WTC11 (cell line): ENCODE measurements around the gene WDFY4. TPM values are rescaled to one million over a fixed set of nuclear protein-coding genes. Genes with fewer than 3 reads are reported as not detected.

Source experiments
- ATAC-seq: fragments of 200-7000 bp; cut with Tn5 transposase; 2 replicates; pipeline ENCODE4 v1.10.0; 2021; ENCODE audit warnings: mild to moderate bottlenecking, moderate library complexity
- CTCF ChIA-PET: fragments of 300-600 bp; sonication (Branson Sonifier 250); formaldehyde crosslinking; loops from one replicate; lab custom pipeline; 2021; ENCODE audit warnings: antibody characterized with exemption; lab: Charles Lee
- POLR2A ChIA-PET: fragments of 350-600 bp; sonication (Branson Sonifier 250); formaldehyde crosslinking; loops from one replicate; lab custom pipeline; 2021; ENCODE audit warnings: antibody characterized with exemption; lab: Charles Lee
- DNase-seq: peaks from one replicate; pipeline ENCODE4 v3.0.0; 2021; ENCODE audit warnings: low spot score
- H3K27ac Mint-ChIP-seq: 2 replicates; pipeline ENCODE4 v1.8.0; 2021; ENCODE audit warnings: mixed read lengths
- H3K27me3 Mint-ChIP-seq: 2 replicates; pipeline ENCODE4 v1.8.0; 2021; ENCODE audit warnings: low read depth, mild to moderate bottlenecking, moderate library complexity, mixed read lengths
- H3K36me3 Mint-ChIP-seq: 2 replicates; pipeline ENCODE4 v1.8.0; 2021; ENCODE audit warnings: mixed read lengths
- H3K4me1 Mint-ChIP-seq: 2 replicates; pipeline ENCODE4 v1.8.0; 2022; ENCODE audit warnings: mixed read lengths
- H3K4me3 Mint-ChIP-seq: 2 replicates; pipeline ENCODE4 v1.8.0; 2021; ENCODE audit warnings: mild to moderate bottlenecking, moderate library complexity, mixed read lengths
- H3K9me3 Mint-ChIP-seq: 2 replicates; pipeline ENCODE4 v1.8.0; 2021; ENCODE audit warnings: mixed read lengths
- CBFB ChIP-seq: sonication (generic); formaldehyde crosslinking; IDR thresholded peaks from 2 replicates; pipeline ENCODE4 v1.8.1; 2022; ENCODE audit warnings: mild to moderate bottlenecking, low read depth, missing genetic modification reagents
- GRHL2 ChIP-seq: fragments of 250-450 bp; sonication (Bioruptor Pico); IDR thresholded peaks from 2 replicates; pipeline ENCODE4 v1.8.0; 2022; ENCODE audit warnings: mild to moderate bottlenecking, moderate library complexity; ENCODE audit not compliant: insufficient replicate concordance, severe bottlenecking
- GTF2I ChIP-seq: fragments of 250-450 bp; sonication (Bioruptor Pico); conservative IDR thresholded peaks from 2 replicates; pipeline ENCODE4 v1.4.0; 2021; ENCODE audit warnings: mild to moderate bottlenecking
- KAT7 ChIP-seq: sonication (generic); formaldehyde crosslinking; IDR thresholded peaks from 2 replicates; pipeline ENCODE4 v1.8.1; 2023; ENCODE audit warnings: missing genetic modification reagents, mild to moderate bottlenecking, borderline replicate concordance
- MYBL2 ChIP-seq: sonication (generic); formaldehyde crosslinking; IDR thresholded peaks from 2 replicates; pipeline ENCODE4 v1.8.1; 2023; ENCODE audit warnings: mild to moderate bottlenecking, moderate library complexity, missing genetic modification reagents
- NR2C2 ChIP-seq: sonication (generic); formaldehyde crosslinking; IDR thresholded peaks from 2 replicates; pipeline ENCODE4 v1.8.0; 2022; ENCODE audit warnings: mild to moderate bottlenecking, missing genetic modification reagents
- NR3C1 ChIP-seq: sonication (generic); formaldehyde crosslinking; conservative IDR thresholded peaks from 2 replicates; pipeline ENCODE4 v1.8.1; 2023; ENCODE audit warnings: low read depth, mild to moderate bottlenecking, missing genetic modification reagents
- OVOL2 ChIP-seq: fragments of 250-450 bp; sonication (Bioruptor Pico); IDR thresholded peaks from 2 replicates; pipeline ENCODE4 v1.9.0; 2021; ENCODE audit warnings: mild to moderate bottlenecking, borderline replicate concordance
- SOX15 ChIP-seq: fragments of 250-450 bp; sonication (Bioruptor Pico); IDR thresholded peaks from 2 replicates; pipeline ENCODE4 v1.9.0; 2021; ENCODE audit warnings: mild to moderate bottlenecking
- SP1 ChIP-seq: sonication (generic); formaldehyde crosslinking; conservative IDR thresholded peaks from 2 replicates; pipeline ENCODE4 v1.8.1; 2022; ENCODE audit warnings: missing genetic modification reagents
- TCF7 ChIP-seq: sonication (generic); formaldehyde crosslinking; IDR thresholded peaks from 2 replicates; pipeline ENCODE4 v1.8.0; 2022; ENCODE audit warnings: mild to moderate bottlenecking, low read depth, missing genetic modification reagents, moderate library complexity
- TEAD4 ChIP-seq: sonication (generic); formaldehyde crosslinking; IDR thresholded peaks from 2 replicates; pipeline ENCODE4 v1.8.0; 2022; ENCODE audit warnings: mild to moderate bottlenecking, missing genetic modification reagents
- ZNF263 ChIP-seq: sonication (generic); formaldehyde crosslinking; IDR thresholded peaks from 2 replicates; pipeline ENCODE4 v1.8.1; 2022; ENCODE audit warnings: low read depth, mild to moderate bottlenecking, moderate library complexity, missing genetic modification reagents
- ZNF671 ChIP-seq: fragments of 250-450 bp; sonication (Bioruptor Pico); IDR thresholded peaks from 2 replicates; pipeline ENCODE4 v1.8.0; 2021; ENCODE audit warnings: mild to moderate bottlenecking
- total RNA-seq: library from RNA; stranded (reverse); gene quantifications from 3 replicates; pipeline ENCODE4 v1.2.3, GENCODE V29; 2021
- TF ChIP-seq, protein P1 (sequence below): sonication (generic); formaldehyde crosslinking; IDR thresholded peaks from 2 replicates; pipeline ENCODE4 v1.8.1; 2022; ENCODE audit warnings: mild to moderate bottlenecking, moderate library complexity, missing genetic modification reagents
- TF ChIP-seq, protein P2 (sequence below): sonication (generic); formaldehyde crosslinking; IDR thresholded peaks from 2 replicates; pipeline ENCODE4 v1.8.1; 2023; ENCODE audit warnings: mild to moderate bottlenecking, missing genetic modification reagents, moderate library complexity
- TF ChIP-seq, protein P3 (sequence below): fragments of 250-450 bp; sonication (Bioruptor Pico); IDR thresholded peaks from 2 replicates; pipeline ENCODE4 v1.9.0; 2021; ENCODE audit warnings: mild to moderate bottlenecking
- TF ChIP-seq, protein P4 (sequence below): sonication (generic); formaldehyde crosslinking; IDR thresholded peaks from 2 replicates; pipeline ENCODE4 v1.8.0; 2022; ENCODE audit warnings: missing genetic modification reagents
- TF ChIP-seq, protein P5 (sequence below): fragments of 250-450 bp; sonication (Bioruptor Pico); conservative IDR thresholded peaks from 2 replicates; pipeline ENCODE4 v1.9.0; 2021; ENCODE audit warnings: mild to moderate bottlenecking
- TF ChIP-seq, protein P6 (sequence below): sonication (generic); formaldehyde crosslinking; IDR thresholded peaks from 2 replicates; pipeline ENCODE4 v1.8.1; 2022; ENCODE audit warnings: mild to moderate bottlenecking, missing genetic modification reagents, moderate library complexity, borderline replicate concordance
- TF ChIP-seq, protein P7 (sequence below): sonication (generic); formaldehyde crosslinking; IDR thresholded peaks from 2 replicates; pipeline ENCODE4 v1.8.0; 2022; ENCODE audit warnings: mild to moderate bottlenecking, missing genetic modification reagents

WDFY4 gene
- total RNA-seq, 1 experiment from 2014 or later = 0.13 TPM

DNA sequence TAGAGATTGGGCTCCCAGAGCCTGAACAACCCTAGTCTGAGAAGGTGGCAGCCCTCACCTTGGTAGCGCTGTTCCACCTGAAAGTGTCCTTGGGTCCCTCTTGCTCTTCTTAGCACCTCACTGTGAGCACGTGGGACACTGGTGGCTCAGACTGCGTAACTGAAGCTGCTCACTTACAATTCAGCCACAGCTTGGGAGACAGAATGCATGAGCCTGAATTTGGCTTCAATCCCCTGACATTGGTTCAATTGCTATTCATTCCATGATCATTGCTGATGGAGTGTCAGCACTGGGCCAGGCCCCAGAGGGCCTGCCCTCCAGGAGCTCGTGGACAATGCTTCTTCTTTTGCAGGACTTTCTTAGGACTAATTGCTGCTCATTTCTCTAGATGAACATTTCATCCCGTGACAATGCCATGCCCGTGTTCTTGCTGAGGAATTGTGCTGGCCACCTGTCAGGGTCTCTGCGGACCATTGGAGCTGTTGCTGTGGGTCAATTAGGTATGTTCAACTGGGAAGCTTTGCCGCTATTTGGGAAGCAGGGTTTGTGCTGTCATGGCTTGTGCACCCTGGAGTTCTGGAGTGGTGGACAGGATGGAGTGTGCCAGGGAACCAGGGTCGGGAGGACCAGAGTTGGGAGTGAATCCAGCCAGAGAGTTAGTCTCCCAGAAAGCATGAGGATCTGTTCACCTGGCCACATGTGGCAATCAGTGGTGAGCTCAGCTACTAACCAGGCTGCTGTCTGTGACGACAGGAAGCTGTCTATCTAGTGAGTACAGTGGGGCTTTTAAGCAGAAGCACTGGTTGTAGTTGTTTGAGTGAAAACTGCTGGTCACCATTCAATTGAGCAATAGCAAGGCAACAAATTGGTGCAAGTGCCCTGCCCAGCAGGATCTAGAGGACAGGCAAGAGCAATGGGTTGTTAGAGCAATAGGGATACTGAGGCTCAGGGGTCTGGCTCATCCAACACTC, 105.1 kb downstream of the WDFY4 start:
- H3K9me3 Mint-ChIP-seq = no peaks in the 10 kb centered on the region
- ChIA-PET POLR2A (interaction anchor here (1.0 kb wide), 1 partner anchor 15 kb away, joined by 3 read pairs; no protein-coding TSS in a partner anchor), CTCF (no interaction called here)
- no peak overlapping the region for H3K27ac Mint-ChIP-seq
- ATAC-seq (no peak), DNase-seq (no peak)
- TF ChIP-seq, protein P1, sequence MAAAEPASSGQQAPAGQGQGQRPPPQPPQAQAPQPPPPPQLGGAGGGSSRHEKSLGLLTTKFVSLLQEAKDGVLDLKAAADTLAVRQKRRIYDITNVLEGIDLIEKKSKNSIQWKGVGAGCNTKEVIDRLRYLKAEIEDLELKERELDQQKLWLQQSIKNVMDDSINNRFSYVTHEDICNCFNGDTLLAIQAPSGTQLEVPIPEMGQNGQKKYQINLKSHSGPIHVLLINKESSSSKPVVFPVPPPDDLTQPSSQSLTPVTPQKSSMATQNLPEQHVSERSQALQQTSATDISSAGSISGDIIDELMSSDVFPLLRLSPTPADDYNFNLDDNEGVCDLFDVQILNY (CRISPR knock-in tag) = no peak
- no peak for TF ChIP-seq CBFB (CRISPR knock-in tag)
- no peak for TF ChIP-seq NR3C1
- no peak for TF ChIP-seq ZNF671 (CRISPR knock-in tag)
- TF ChIP-seq, protein P2, sequence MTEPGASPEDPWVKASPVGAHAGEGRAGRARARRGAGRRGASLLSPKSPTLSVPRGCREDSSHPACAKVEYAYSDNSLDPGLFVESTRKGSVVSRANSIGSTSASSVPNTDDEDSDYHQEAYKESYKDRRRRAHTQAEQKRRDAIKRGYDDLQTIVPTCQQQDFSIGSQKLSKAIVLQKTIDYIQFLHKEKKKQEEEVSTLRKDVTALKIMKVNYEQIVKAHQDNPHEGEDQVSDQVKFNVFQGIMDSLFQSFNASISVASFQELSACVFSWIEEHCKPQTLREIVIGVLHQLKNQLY (CRISPR knock-in tag) = no peak
- no peak for TF ChIP-seq TCF7 (CRISPR knock-in tag)
- TF ChIP-seq SOX15 (CRISPR knock-in tag) = no peak
- no peak for TF ChIP-seq OVOL2
- no peak overlapping the region for H3K4me3 Mint-ChIP-seq
- no peaks in the 10 kb centered on the region for H3K36me3 Mint-ChIP-seq
- no peaks in the 10 kb centered on the region for H3K4me1 Mint-ChIP-seq
- H3K27me3 Mint-ChIP-seq = peaks cover 3% of the 10 kb centered on the region; the same call in 1 of the 2 replicates

DNA sequence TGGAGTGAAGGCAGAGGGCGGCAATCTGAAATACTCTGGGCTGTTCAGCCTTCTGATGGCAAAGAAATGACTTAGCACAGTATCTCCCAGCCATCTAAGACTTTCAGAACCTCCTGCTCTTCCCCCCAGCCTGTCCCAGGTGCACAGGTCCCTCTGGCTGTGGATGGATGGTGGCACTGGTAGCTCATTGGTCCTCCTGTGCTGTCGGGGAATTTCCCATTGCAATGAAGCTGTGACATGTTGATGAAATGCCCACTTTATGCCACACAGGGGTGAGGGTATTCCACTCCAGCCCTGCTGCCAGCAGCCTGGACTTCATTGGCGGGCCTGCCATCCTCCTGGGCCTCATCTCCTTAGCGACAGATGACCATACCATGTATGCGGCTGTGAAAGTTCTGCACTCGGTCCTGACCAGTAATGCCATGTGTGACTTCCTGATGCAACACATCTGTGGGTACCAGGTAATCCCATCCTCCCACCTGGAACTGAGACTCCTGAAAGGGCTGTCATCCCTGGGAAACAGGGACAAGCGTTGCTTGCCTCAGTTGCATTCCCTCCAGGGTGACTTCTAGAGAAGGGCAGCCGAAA, 105.9 kb downstream of the WDFY4 start:
- H3K9me3 Mint-ChIP-seq = no peaks in the 10 kb centered on the region
- DNase-seq (no peak), ATAC-seq (no peak)
- peaks cover 3% of the 10 kb centered on the region; the same call in 1 of the 2 replicates for H3K27me3 Mint-ChIP-seq
- ChIA-PET CTCF (no interaction called here), POLR2A (interaction anchor here (1.0 kb wide), 1 partner anchor 14 kb away, joined by 3 read pairs; no protein-coding TSS in a partner anchor)
- H3K27ac Mint-ChIP-seq = no peak overlapping the region
- no peak overlapping the region for H3K4me3 Mint-ChIP-seq
- no peaks in the 10 kb centered on the region for H3K4me1 Mint-ChIP-seq
- H3K36me3 Mint-ChIP-seq = no peaks in the 10 kb centered on the region
- TF ChIP-seq GRHL2 (CRISPR knock-in tag) = no peak
- TF ChIP-seq, protein P3, sequence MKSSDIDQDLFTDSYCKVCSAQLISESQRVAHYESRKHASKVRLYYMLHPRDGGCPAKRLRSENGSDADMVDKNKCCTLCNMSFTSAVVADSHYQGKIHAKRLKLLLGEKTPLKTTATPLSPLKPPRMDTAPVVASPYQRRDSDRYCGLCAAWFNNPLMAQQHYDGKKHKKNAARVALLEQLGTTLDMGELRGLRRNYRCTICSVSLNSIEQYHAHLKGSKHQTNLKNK (CRISPR knock-in tag) = no peak
- TF ChIP-seq KAT7 (CRISPR knock-in tag) = no peak
- TF ChIP-seq, protein P4, sequence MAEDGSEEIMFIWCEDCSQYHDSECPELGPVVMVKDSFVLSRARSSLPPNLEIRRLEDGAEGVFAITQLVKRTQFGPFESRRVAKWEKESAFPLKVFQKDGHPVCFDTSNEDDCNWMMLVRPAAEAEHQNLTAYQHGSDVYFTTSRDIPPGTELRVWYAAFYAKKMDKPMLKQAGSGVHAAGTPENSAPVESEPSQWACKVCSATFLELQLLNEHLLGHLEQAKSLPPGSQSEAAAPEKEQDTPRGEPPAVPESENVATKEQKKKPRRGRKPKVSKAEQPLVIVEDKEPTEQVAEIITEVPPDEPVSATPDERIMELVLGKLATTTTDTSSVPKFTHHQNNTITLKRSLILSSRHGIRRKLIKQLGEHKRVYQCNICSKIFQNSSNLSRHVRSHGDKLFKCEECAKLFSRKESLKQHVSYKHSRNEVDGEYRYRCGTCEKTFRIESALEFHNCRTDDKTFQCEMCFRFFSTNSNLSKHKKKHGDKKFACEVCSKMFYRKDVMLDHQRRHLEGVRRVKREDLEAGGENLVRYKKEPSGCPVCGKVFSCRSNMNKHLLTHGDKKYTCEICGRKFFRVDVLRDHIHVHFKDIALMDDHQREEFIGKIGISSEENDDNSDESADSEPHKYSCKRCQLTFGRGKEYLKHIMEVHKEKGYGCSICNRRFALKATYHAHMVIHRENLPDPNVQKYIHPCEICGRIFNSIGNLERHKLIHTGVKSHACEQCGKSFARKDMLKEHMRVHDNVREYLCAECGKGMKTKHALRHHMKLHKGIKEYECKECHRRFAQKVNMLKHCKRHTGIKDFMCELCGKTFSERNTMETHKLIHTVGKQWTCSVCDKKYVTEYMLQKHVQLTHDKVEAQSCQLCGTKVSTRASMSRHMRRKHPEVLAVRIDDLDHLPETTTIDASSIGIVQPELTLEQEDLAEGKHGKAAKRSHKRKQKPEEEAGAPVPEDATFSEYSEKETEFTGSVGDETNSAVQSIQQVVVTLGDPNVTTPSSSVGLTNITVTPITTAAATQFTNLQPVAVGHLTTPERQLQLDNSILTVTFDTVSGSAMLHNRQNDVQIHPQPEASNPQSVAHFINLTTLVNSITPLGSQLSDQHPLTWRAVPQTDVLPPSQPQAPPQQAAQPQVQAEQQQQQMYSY = no peak
- TF ChIP-seq, protein P5, sequence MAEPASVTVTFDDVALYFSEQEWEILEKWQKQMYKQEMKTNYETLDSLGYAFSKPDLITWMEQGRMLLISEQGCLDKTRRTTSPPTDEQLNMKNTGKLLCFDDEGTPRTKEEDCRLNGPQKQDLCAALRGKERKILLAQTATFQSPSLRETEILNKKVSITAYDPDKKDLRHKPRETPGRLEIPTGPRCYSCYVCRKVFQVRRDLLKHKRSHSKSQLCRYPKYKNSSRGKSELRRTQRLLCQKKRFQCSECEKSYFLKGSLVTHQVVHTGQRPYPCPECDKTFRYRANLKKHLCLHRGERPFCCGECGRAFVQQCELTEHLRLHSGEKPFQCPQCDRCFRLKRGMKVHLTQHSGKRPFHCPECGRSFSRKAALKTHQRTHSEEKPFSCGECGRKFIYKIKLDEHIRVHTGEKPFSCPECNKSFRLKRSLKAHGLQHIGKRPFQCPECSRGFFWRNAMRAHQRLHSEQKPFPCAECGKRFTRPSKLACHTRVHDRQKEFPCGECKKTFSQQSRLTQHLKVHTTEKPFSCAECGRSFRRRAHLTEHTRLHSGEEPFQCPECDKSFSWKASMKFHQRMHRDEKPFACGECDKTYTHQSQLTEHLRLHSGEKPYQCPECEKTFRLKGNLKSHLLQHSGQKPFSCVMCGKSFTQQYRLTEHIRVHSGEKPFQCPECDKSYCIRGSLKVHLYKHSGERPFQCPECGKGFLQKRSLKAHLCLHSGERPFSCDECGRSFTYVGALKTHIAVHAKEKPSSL = no peak
- TF ChIP-seq SP1 (CRISPR knock-in tag) = no peak
- TF ChIP-seq, protein P6, sequence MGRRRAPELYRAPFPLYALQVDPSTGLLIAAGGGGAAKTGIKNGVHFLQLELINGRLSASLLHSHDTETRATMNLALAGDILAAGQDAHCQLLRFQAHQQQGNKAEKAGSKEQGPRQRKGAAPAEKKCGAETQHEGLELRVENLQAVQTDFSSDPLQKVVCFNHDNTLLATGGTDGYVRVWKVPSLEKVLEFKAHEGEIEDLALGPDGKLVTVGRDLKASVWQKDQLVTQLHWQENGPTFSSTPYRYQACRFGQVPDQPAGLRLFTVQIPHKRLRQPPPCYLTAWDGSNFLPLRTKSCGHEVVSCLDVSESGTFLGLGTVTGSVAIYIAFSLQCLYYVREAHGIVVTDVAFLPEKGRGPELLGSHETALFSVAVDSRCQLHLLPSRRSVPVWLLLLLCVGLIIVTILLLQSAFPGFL (CRISPR knock-in tag) = no peak
- TF ChIP-seq ZNF671 (CRISPR knock-in tag) = no peak
- no peak for TF ChIP-seq TEAD4
- TF ChIP-seq, protein P7, sequence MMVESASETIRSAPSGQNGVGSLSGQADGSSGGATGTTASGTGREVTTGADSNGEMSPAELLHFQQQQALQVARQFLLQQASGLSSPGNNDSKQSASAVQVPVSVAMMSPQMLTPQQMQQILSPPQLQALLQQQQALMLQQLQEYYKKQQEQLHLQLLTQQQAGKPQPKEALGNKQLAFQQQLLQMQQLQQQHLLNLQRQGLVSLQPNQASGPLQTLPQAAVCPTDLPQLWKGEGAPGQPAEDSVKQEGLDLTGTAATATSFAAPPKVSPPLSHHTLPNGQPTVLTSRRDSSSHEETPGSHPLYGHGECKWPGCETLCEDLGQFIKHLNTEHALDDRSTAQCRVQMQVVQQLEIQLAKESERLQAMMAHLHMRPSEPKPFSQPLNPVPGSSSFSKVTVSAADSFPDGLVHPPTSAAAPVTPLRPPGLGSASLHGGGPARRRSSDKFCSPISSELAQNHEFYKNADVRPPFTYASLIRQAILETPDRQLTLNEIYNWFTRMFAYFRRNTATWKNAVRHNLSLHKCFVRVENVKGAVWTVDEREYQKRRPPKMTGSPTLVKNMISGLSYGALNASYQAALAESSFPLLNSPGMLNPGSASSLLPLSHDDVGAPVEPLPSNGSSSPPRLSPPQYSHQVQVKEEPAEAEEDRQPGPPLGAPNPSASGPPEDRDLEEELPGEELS (CRISPR knock-in tag) = no peak
- no peak for TF ChIP-seq NR2C2 (CRISPR knock-in tag)
- no peak for TF ChIP-seq MYBL2
- no peak for TF ChIP-seq GTF2I (CRISPR knock-in tag)
- TF ChIP-seq ZNF263 (CRISPR knock-in tag) = no peak
